HepG2 (cell line): ENCODE results near the gene WASF1. TPM values are rescaled to one million over a fixed set of nuclear protein-coding genes. Genes with fewer than 3 reads are reported as not detected.
A peak's percentile ranks its signal among the peaks of the same experiment; 100 is the strongest.

Source experiments
- ATAC-seq: fragments of 200-7000 bp; cut with Tn5 transposase; 3 replicates; pipeline ENCODE4 v1.9.1; 2020; ENCODE audit warnings: mild to moderate bottlenecking, moderate library complexity
- BruUV-seq: library from RNA; stranded (reverse); fragments of 400-500 nt; replicated peaks from 2 replicates; lab custom pipeline; 2021; lab: Mats Ljungman, UMichigan
- CTCF ChIA-PET: fragments of 300-600 bp; formaldehyde crosslinking; extraction: SDS; loops from one replicate; lab custom pipeline; 2021; ENCODE audit warnings: low total read pairs, inconsistent platforms, low intra/inter-chr PET ratio; lab: Yijun Ruan, JAX
- POLR2A ChIA-PET: fragments of 350-600 bp; sonication (Branson Sonifier 250); formaldehyde crosslinking; loops from one replicate; lab custom pipeline; 2020; ENCODE audit warnings: antibody characterized with exemption, inconsistent platforms; lab: Yijun Ruan, JAX
- DNase-seq: peaks from one replicate; pipeline ENCODE4 v3.0.0-alpha.2; 2015; ENCODE audit warnings: low spot score
- FAIRE-seq: peaks from 3 replicates; lab custom pipeline; 2011; peaks lifted over from hg19 to GRCh38; lab: Jason Lieb, UNC
- H2AFZ ChIP-seq: one replicate; pipeline ENCODE4 v1.6.1; 2011; ENCODE audit warnings: low read length, inconsistent platforms
- H3K27ac ChIP-seq: fragments of 300-600 bp; 3 replicates; pipeline ENCODE4 v1.8.0; 2011; ENCODE audit warnings: mixed run types, mild to moderate bottlenecking, mixed read lengths, low read length, inconsistent platforms; ENCODE audit not compliant: insufficient read depth; ENCODE audit errors: extremely low read length
- H3K27me3 ChIP-seq, 2 experiments: fragments of 200-600 bp in 1 of 2; 2 replicates in 1 of 2; 3 replicates in 1 of 2; pipeline versions ENCODE4 v1.6.0 to v1.8.0; 2011; ENCODE audit warnings: low read length in 2 of 2, mild to moderate bottlenecking in 2 of 2, moderate library complexity in 2 of 2, inconsistent platforms in 1 of 2; ENCODE audit not compliant: insufficient read depth in 2 of 2, control insufficient read depth in 1 of 2
- H3K36me3 ChIP-seq, 2 experiments: fragments of 200-600 bp in 1 of 2; replicated peaks in 1 of 2; 2 replicates in 1 of 2; 3 replicates in 1 of 2; pipeline versions ENCODE4 v1.5.1 to v1.8.0; 2011; ENCODE audit warnings: low read length in 2 of 2, inconsistent platforms in 1 of 2; ENCODE audit not compliant: insufficient read depth in 2 of 2, control insufficient read depth in 1 of 2
- H3K4me1 ChIP-seq: 2 replicates; pipeline ENCODE4 v1.5.1; 2012; ENCODE audit warnings: low read length, inconsistent platforms; ENCODE audit not compliant: insufficient read depth
- H3K4me2 ChIP-seq: 2 replicates; pipeline ENCODE4 v1.6.0; 2011; ENCODE audit warnings: low read depth, low read length, inconsistent platforms
- H3K4me3 ChIP-seq, 3 experiments: fragments of 200-600 bp in 1 of 3; sonication (generic), shearing (Covaris generic) in 1 of 3; replicated peaks in 1 of 3; 2 replicates each; pipeline ENCODE4 v1.5.1; 2011 to 2016; ENCODE audit warnings: low read length in 3 of 3, inconsistent platforms in 2 of 3, low read depth in 2 of 3, mild to moderate bottlenecking in 2 of 3, control low read depth in 1 of 3, mixed read lengths in 1 of 3; ENCODE audit not compliant: insufficient read depth in 1 of 3
- H3K79me2 ChIP-seq: one replicate; pipeline ENCODE4 v1.6.1; 2011; ENCODE audit warnings: low read length, inconsistent platforms; ENCODE audit not compliant: insufficient read depth
- H3K9ac ChIP-seq: 2 replicates; pipeline ENCODE4 v1.6.0; 2011; ENCODE audit warnings: mild to moderate bottlenecking, low read depth, low read length, inconsistent platforms; ENCODE audit not compliant: insufficient read depth
- H3K9me3 ChIP-seq: 2 replicates; pipeline ENCODE4 v1.5.1; 2012; ENCODE audit warnings: mild to moderate bottlenecking, low read length
- H4K20me1 ChIP-seq: 2 replicates; pipeline ENCODE4 v1.6.0; 2011; ENCODE audit warnings: inconsistent platforms, mild to moderate bottlenecking, low read length, moderate library complexity; ENCODE audit not compliant: insufficient read depth
- CCDC6 ChIP-seq: sonication (generic); formaldehyde crosslinking; IDR thresholded peaks from 2 replicates; pipeline ENCODE4 v1.8.1; 2022; ENCODE audit warnings: mild to moderate bottlenecking, missing genetic modification reagents, moderate library complexity
- CHD2 ChIP-seq: IDR thresholded peaks from 2 replicates; pipeline ENCODE4 v1.6.1; 2011; ENCODE audit warnings: low read depth, low read length, improper control_type of control experiment
- MBNL3 ChIP-seq: fragments of 250-450 bp; sonication (Bioruptor Pico); conservative IDR thresholded peaks from 2 replicates; pipeline ENCODE4 v1.8.0; 2022; ENCODE audit warnings: mild to moderate bottlenecking, inconsistent platforms
- PHF5A ChIP-seq: IDR thresholded peaks from one replicate; pipeline ENCODE4 v1.6.1; 2018; ENCODE audit warnings: low read depth, missing genetic modification reagents; ENCODE audit not compliant: unreplicated experiment
- SPEN ChIP-seq: sonication (generic); formaldehyde crosslinking; IDR thresholded peaks from 2 replicates; pipeline ENCODE4 v1.5.1; 2020; ENCODE audit warnings: low read depth, mild to moderate bottlenecking, missing genetic modification reagents
- TEAD3 ChIP-seq: optimal IDR thresholded peaks from 2 replicates; pipeline ENCODE3; 2016; ENCODE audit warnings: borderline replicate concordance
- TRIM24 ChIP-seq: sonication (generic); formaldehyde crosslinking; IDR thresholded peaks from 2 replicates; pipeline ENCODE4 v1.8.0; 2022; ENCODE audit warnings: mild to moderate bottlenecking, missing genetic modification reagents
- ZNF431 ChIP-seq: sonication (generic); formaldehyde crosslinking; IDR thresholded peaks from 2 replicates; pipeline ENCODE4 v1.9.0; 2022; ENCODE audit warnings: missing genetic modification reagents, low read depth, mild to moderate bottlenecking, borderline replicate concordance
- ZNF549 ChIP-seq: sonication (generic); formaldehyde crosslinking; IDR thresholded peaks from 2 replicates; pipeline ENCODE4 v1.5.0; 2020; ENCODE audit warnings: missing genetic modification reagents
- WGBS: methylation state at CpG from one replicate; pipeline ENCODE4 v1.1.6; 2017; ENCODE audit warnings: low lambda C conversion rate; 5-methylcytosine and 5-hydroxymethylcytosine counted together
- in situ Hi-C: cut with HindIII; loops from 2 replicates; pipeline ENCODE4 v1.10.0; 2017; ENCODE audit warnings: low pct_unique_long_range_greater_than_20kb; ENCODE audit not compliant: extremely low pct_ligation_motif_present
- intact Hi-C: fragments of 100-400 bp; cut with micrococcal nuclease; formaldehyde crosslinking; loops from one replicate; pipeline ENCODE4 v1.10.0; 2022; ENCODE audit not compliant: unreplicated experiment
- polyA plus RNA-seq, 8 experiments: library from polyadenylated mRNA; depleted of rRNA in 3 of 8; stranded (reverse) in 7 of 8; unstranded in 1 of 8; fragments of >200 nt; fragmentation: Illumina TruSeq in 4 of 8; extraction: Trizol in 4 of 8; gene quantifications; 2 replicates each; pipeline versions ENCODE4 v1.2.1 to v1.2.3, GENCODE V29; 2011 to 2016; ENCODE audit warnings: low read depth in 4 of 8, missing spikeins in 1 of 8, mixed read lengths in 1 of 8; ENCODE audit not compliant: insufficient read depth in 1 of 8
- total RNA-seq, 5 experiments: library from RNA; depleted of rRNA; stranded (reverse); fragments of >200 nt; fragmentation: Illumina TruSeq; extraction: Trizol; gene quantifications; 2 replicates each; pipeline ENCODE4 v1.2.3, GENCODE V29; 2016; ENCODE audit warnings: low read depth in 1 of 5

WASF1 gene
- total and polyA plus RNA-seq, 2 of the 13 experiments (the other 11 are each of a cell fraction or from before 2014, with no cell fraction given) = 8.5 to 17.3 TPM

DNA sequence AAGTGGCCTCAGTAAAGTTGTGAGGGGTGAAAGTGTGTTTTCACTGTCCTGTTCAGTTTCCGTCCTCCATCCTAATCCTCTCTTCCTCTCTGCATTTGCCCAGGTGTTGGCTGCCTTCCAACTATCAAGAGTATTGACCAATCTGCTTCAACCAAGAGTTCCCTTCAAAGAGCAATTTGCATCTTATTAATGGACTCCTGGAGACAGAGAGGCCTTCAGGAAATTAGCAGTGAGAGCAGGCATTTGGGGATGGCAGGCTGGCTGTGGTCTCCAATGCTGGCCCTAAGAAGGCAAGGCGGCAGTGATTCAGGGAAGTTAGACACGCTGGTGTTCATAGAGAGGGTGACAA lies 124.1 kb downstream of the WASF1 start:
- DNase-seq (no peak), ATAC-seq (peak; percentile 41), FAIRE-seq (no peak)
- in situ Hi-C loops = no loop called here
- WGBS = 46% methylated on average over 3 of the region's 3 CpGs
- peak overlapping the region; percentile 41 for H3K4me2 ChIP-seq
- no peak for TF ChIP-seq CHD2
- no peak for TF ChIP-seq CCDC6 (CRISPR knock-in tag)
- TF ChIP-seq TRIM24 (CRISPR knock-in tag) = no peak
- TF ChIP-seq PHF5A (CRISPR knock-in tag) = no peak
- no peak for TF ChIP-seq SPEN (CRISPR knock-in tag)
- no peak for TF ChIP-seq TEAD3 (CRISPR knock-in tag)
- no peak for TF ChIP-seq ZNF431
- no peak for TF ChIP-seq MBNL3
- no peak overlapping the region for H2AFZ ChIP-seq
- no peak overlapping the region for H3K27ac ChIP-seq
- no peaks in the 10 kb centered on the region for H3K9me3 ChIP-seq
- H4K20me1 ChIP-seq = no peaks in the 10 kb centered on the region
- H3K4me1 ChIP-seq = peaks cover 10% of the 10 kb centered on the region; the same call in 1 of the 2 replicates
- H3K27me3 ChIP-seq = peaks cover 1 to 16% of the 10 kb centered on the region in 2 experiments; a peak in 3 of 5 replicates
- H3K79me2 ChIP-seq = no peaks in the 10 kb centered on the region
- no peaks in the 10 kb centered on the region for H3K36me3 ChIP-seq
- intact Hi-C loops = no loop called here
- H3K4me3 ChIP-seq = no peak overlapping the region
- ChIA-PET POLR2A (no interaction called here), CTCF (interaction anchor here (4.0 kb wide), 1 partner anchor 350 kb away, joined by 47 read pairs; no protein-coding TSS in a partner anchor)
- BruUV-seq = no TSS peak
- H3K9ac ChIP-seq = no peak overlapping the region

DNA sequence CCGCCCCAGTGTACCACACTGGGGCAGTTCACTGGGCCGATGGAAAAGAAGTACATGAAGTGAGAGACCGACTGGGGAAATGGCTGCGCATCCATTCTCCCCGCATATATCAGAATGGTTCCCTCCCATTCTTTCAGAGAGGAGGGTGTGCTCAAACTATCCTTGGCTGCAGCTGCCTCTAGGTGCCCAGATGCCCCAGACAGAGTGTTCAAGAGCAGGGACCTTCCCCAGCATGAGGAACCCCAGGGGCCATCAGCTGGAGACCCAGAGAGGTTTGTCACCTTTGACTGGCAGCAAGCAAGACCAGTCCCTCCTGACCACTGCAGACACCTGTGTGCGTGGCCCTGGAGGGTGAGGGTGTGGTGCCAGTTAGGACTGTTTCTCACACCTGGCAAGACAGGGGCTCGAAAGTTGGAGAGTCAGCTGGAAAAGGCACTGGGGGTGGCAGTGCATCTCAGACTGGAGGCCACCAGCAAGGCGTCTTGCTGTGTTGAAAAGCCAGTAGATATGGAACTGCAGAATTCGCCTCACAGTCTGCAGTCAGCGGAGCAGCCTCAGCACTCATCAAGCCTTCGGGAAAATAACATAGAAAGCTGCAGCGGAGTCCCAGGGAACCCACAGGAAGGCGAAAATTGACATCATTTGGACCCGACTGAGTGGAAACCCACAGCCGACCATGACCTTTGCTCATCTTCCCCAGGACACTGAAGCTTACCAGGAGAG lies 124.6 kb downstream of the WASF1 start:
- H3K27ac ChIP-seq = no peak overlapping the region
- H3K4me3 ChIP-seq = no peak overlapping the region
- in situ Hi-C loops = loop anchor here (5.0 kb wide), 2 partner anchors 353 to 528 kb away; no protein-coding TSS in a partner anchor
- CTCF ChIA-PET = interaction anchor here (4.0 kb wide), 1 partner anchor 350 kb away, joined by 47 read pairs; no protein-coding TSS in a partner anchor
- 33% methylated on average over 13 of the region's 15 CpGs for whole genome bisulfite sequencing
- H4K20me1 ChIP-seq = no peaks in the 10 kb centered on the region
- no peaks in the 10 kb centered on the region for H3K36me3 ChIP-seq
- H3K4me1 ChIP-seq = peaks cover 10% of the 10 kb centered on the region; the same call in 1 of the 2 replicates
- no peak overlapping the region for H2AFZ ChIP-seq
- H3K9me3 ChIP-seq = no peaks in the 10 kb centered on the region
- ATAC-seq = peak; percentile 61
- intact Hi-C loops = loop anchor here (5.0 kb wide), 1 partner anchor 332 kb away; no protein-coding TSS in a partner anchor
- no TSS peak for BruUV-seq
- H3K4me2 ChIP-seq = peak overlapping the region; percentile 41
- no peak for TF ChIP-seq ZNF549 (CRISPR knock-in tag)
- POLR2A ChIA-PET = no interaction called here
- no peak for DNase-seq
- H3K79me2 ChIP-seq = no peaks in the 10 kb centered on the region
- peaks cover 1 to 20% of the 10 kb centered on the region in 2 experiments; a peak in 3 of 5 replicates for H3K27me3 ChIP-seq
- no peak for FAIRE-seq
- no peak overlapping the region for H3K9ac ChIP-seq
